ENCODE results near the gene MAPK8IP1. TPM values are rescaled to one million over a fixed set of nuclear protein-coding genes. Genes with fewer than 3 reads are reported as not detected.

The MAPK8IP1 gene
- total and polyA plus RNA-seq, 8 donors: 2.9 to 8.3 (median 7.0) TPM; not detected in 1

DNA sequence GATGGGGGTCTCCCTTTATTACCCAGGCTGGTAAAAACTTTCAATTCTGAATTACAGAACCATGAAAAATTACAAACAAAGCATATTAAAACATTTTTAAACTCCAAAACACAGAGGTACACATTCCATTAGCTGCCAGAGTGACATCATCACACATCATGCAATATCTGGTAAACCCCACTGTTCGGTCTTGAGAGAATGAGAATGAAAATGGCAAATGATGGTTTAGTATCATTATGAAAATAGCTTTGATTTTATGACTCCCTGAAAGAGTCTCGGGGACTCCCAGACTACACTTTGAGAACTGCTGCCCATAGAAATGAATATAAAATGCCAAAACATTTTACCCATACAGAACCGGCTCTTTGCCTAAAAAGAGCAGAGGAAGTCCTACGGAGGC lies 55.8 kb downstream of the MAPK8IP1 start:
- WGBS, 5 donors: 82 to 98% (median 91%) methylated on average over 4 of the region's 4 CpGs
- no peak overlapping the region for H3K27ac ChIP-seq
- no peaks in the 10 kb centered on the region for H3K4me1 ChIP-seq
- H3K9me3 ChIP-seq: no peaks in the 10 kb centered on the region
- H3K4me3 ChIP-seq: no peak overlapping the region
- H3K36me3 ChIP-seq: peaks cover 26 to 84% (median 71%) of the 10 kb centered on the region in 4 donors
- no peaks in the 10 kb centered on the region for H3K27me3 ChIP-seq
- no peak for TF ChIP-seq POLR2A (IDR thresholded peaks at IDR 0.05)
- TF ChIP-seq, protein P1, sequence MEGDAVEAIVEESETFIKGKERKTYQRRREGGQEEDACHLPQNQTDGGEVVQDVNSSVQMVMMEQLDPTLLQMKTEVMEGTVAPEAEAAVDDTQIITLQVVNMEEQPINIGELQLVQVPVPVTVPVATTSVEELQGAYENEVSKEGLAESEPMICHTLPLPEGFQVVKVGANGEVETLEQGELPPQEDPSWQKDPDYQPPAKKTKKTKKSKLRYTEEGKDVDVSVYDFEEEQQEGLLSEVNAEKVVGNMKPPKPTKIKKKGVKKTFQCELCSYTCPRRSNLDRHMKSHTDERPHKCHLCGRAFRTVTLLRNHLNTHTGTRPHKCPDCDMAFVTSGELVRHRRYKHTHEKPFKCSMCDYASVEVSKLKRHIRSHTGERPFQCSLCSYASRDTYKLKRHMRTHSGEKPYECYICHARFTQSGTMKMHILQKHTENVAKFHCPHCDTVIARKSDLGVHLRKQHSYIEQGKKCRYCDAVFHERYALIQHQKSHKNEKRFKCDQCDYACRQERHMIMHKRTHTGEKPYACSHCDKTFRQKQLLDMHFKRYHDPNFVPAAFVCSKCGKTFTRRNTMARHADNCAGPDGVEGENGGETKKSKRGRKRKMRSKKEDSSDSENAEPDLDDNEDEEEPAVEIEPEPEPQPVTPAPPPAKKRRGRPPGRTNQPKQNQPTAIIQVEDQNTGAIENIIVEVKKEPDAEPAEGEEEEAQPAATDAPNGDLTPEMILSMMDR (IDR thresholded peaks at IDR 0.05): no peak
- TF ChIP-seq POLR2AphosphoS5 (IDR thresholded peaks at IDR 0.05): no peak
- TF ChIP-seq EP300 (IDR thresholded peaks at IDR 0.05): no peak
- intact Hi-C loops (cut with DNase I; ENCODE audit: low total_unique reads): no loop called here
- DNase-seq: no peak

DNA sequence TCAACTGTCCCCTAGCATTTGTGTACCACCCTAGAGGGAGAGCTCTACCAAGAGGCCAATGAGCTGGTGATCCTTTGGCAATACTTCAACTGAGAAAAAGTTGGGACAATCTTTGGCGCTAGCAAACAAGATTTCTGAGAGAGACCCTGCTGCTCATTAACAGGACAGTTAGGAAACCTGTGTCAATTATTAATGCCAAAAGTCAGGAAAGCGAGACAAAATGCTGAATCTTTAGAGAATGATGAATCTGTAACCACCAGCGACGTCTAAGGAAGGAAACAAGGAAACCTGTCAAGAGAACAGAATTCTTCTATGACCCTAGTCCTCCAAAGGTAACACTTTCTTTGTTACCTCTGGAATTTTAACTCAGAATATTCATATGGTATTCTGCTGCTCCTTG lies 56.9 kb downstream of the MAPK8IP1 start:
- Histone ChIP-seq H3K27me3 (no peaks in the 10 kb centered on the region), H3K4me1 (no peaks in the 10 kb centered on the region), H3K27ac (no peak overlapping the region), H3K9me3 (no peaks in the 10 kb centered on the region), H3K36me3 (peaks cover 33 to 84% (median 71%) of the 10 kb centered on the region in 4 donors), H3K4me3 (no peak overlapping the region)
- intact Hi-C loops (cut with DNase I; ENCODE audit: low total_unique reads): no loop called here
- WGBS, 5 donors: 92 to 95% (median 93%) methylated on average over 4 of the region's 4 CpGs
- TF ChIP-seq, protein P1 (IDR thresholded peaks at IDR 0.05): no peak
- no peak for TF ChIP-seq EP300 (IDR thresholded peaks at IDR 0.05)
- TF ChIP-seq POLR2A (IDR thresholded peaks at IDR 0.05): no peak
- TF ChIP-seq POLR2AphosphoS5 (IDR thresholded peaks at IDR 0.05): no peak
- no peak for DNase-seq

DNA sequence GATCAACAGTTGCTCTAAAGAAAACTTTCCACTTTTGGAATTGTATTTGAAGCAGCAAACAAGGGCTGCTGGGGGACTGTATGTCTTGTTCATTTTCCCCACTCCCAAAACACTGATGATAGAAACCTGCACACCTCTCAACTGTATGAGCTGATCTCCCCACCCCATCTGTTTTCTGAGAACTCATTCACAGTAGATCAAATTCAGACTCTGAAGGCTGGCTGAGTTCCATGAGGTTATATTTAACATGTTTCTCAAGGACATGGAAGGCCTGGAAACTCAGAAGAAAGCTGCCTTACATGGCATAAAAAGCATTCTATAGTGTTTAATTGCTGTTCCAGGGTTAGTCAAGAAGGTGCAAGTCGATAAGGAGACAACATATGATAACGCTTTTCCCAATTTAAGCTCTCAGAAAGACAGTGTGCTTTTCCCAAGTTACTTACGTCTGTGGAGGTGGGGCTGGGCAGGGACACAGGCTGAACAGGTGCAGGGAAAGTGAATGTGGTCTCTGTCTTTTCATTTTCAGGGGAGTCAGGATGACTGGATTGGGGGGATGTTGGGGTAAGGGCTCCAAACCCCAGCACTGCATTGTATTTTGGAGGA lies 60.0 kb downstream of the MAPK8IP1 start:
- peak in 1 of 2 donors; percentile 63 for DNase-seq
- 81 to 92% (median 84%) methylated on average over 3 of the region's 3 CpGs for WGBS, 5 donors
- no peaks in the 10 kb centered on the region for H3K9me3 ChIP-seq
- H3K27ac ChIP-seq: peak overlapping the region in 1 of 5 donors; percentile 45
- peaks cover 50 to 95% (median 86%) of the 10 kb centered on the region in 4 donors for H3K36me3 ChIP-seq
- TF ChIP-seq EP300 (IDR thresholded peaks at IDR 0.05) (no peak), POLR2AphosphoS5 (IDR thresholded peaks at IDR 0.05) (no peak), POLR2A (IDR thresholded peaks at IDR 0.05) (no peak)
- TF ChIP-seq, protein P1 (IDR thresholded peaks at IDR 0.05): no peak
- peaks cover 0 to 7% (median 0%) of the 10 kb centered on the region in 4 donors for H3K4me1 ChIP-seq
- H3K4me3 ChIP-seq: no peak overlapping the region
- H3K27me3 ChIP-seq: no peaks in the 10 kb centered on the region
- intact Hi-C loops (cut with DNase I; ENCODE audit: low total_unique reads): no loop called here

DNA sequence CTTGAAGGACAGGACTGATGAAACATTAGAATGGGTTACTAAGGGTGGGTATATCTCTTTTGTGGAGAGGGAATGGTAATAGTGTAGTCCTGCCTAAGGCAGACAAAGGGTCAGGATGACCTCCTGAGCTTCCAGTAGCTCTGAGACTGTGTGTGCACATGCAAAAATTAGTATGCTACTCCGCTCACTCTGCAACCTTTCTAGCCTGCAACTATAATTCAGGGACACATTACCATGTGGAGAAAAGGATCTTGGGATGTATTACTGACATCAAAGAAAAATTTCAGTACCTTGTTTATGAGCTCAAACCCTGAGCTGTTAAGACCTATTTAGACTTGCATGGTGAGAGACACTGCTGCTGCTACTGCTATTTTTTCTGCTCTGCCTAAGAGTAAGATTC lies 62.4 kb downstream of the MAPK8IP1 start:
- no peaks in the 10 kb centered on the region for H3K9me3 ChIP-seq
- H3K36me3 ChIP-seq: peaks cover 59 to 98% (median 93%) of the 10 kb centered on the region in 4 donors
- no peaks in the 10 kb centered on the region for H3K27me3 ChIP-seq
- intact Hi-C loops (cut with DNase I; ENCODE audit: low total_unique reads): no loop called here
- H3K4me3 ChIP-seq: no peak overlapping the region
- H3K27ac ChIP-seq: no peak overlapping the region
- 93 to 100% (median 98%) methylated on average over 1 of the region's 1 CpG for WGBS, 5 donors
- TF ChIP-seq, protein P1 (IDR thresholded peaks at IDR 0.05): no peak
- TF ChIP-seq POLR2A (IDR thresholded peaks at IDR 0.05) (no peak), EP300 (IDR thresholded peaks at IDR 0.05) (no peak), POLR2AphosphoS5 (IDR thresholded peaks at IDR 0.05) (no peak)
- DNase-seq: no peak
- peaks cover 0 to 7% (median 0%) of the 10 kb centered on the region in 4 donors for H3K4me1 ChIP-seq

Measured in stomach (tissue), 9 donors.